ENCODE measurements around the gene STK10.

DNA sequence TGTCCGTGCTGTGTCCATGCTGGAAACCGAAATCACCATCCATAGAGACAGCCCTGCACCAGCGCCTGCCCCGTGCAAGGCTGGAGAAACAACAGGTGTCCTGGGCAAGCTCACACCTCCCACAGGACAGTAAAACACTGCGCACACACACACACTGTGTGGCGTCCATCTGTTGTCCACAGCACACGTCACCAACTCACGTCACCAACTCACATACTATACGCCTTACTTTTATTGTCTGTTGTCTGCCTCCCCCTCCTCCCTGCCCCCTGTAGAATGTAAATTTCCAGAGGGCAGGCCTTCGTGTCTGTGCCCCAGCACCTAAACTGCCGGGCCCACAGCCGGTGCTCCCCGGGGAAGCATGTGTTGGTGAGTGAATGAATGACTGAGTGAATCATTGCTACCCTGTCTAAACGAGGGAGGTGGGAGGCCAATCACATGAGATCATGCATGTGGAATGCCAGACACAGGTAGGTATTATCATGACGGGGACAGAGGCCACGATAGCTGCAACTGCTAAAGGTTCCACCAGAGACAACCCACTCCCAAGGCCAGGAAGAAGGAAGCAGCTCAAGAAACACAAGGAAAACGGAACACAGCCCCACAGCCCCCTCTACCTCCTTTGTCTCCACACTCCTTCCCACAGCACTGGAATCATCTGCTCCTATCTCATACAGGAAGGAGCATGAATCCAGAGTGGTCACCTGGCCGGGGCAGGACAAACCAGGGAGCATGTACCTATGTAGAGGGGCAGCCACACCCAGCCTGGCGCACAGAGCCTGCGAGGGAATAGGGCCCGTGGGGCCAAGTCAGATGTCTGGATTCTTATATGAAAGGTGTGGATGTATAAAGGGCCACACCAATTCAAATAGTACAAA lies 41.9 kb downstream of the STK10 start:
- TF ChIP-seq GATA3 (IDR thresholded peaks at IDR 0.05; ENCODE audit: low read depth, low read length) (no peak), GATA2 (IDR thresholded peaks at IDR 0.05; ENCODE audit: low read depth, low read length) (no peak)

Measured in SH-SY5Y (cell line).